NOMO-1 (cell line): Measurements from ENCODE around the gene CCR6.

Source experiments
- DNase-seq, 2 experiments: peaks; one replicate each; lab custom pipeline; 2025; ENCODE audit not compliant: unreplicated experiment in 2 of 2; lab: John Stamatoyannopoulos, UW

CCR6 gene

GRCh38 chr6:167140589-167141474 lies 17.9 kb downstream of the CCR6 start:
- no peak for DNase-seq

- DNase-seq: peak; percentile 23 to 33
These were observed 19.0 kb downstream of the CCR6 start for GRCh38 chr6:167141667-167142432.

DNA sequence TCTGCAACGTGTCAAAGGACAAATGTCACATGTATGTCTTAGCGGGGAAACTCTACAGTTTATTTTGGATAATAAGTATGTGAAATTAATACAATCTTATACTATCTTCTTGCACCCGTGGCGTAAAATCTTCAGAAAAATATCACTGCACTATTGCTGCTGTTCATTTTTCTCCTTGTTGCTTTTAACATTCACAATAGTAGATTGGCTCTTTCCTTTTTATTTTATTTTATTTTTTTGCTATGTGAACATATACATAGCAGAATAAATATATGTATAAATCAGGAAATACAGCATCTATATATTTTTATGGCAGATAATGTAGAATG lies 19.5 kb downstream of the CCR6 start:
- no peak for DNase-seq

GRCh38 chr6:167143041-167143440 lies 20.1 kb downstream of the CCR6 start:
- no peak for DNase-seq

- no peak for DNase-seq
These were observed 22.6 kb downstream of the CCR6 start for GRCh38 chr6:167145461-167145860.

- no peak for DNase-seq
These were observed 23.2 kb downstream of the CCR6 start for GRCh38 chr6:167146135-167146534.

GRCh38 chr6:167146977-167147376 lies 24.1 kb downstream of the CCR6 start:
- DNase-seq: no peak

DNA sequence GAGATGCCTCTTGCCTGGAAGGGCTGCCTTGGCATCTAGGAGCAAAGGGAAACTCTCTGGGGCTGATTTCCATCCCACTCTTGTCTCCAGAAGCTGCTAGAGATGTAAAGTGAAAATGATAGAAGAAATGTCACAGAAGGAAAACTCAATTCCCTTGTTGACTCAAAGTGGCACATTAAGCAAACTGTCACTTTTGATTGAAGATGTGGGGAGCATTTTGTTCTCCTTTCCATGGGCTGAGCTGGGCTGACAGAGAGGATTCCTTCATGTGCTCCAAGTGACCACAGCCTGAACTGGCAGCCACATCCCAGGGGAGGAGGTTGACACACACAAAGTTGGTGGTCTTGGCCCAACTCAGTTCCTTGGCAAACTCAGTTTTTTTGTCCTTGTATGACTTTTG lies 25.1 kb downstream of the CCR6 start:
- DNase-seq: no peak

- no peak for DNase-seq
These were observed 26.1 kb downstream of the CCR6 start for GRCh38 chr6:167148997-167149396.

GRCh38 chr6:167150941-167151549 lies 28.1 kb downstream of the CCR6 start:
- peak in 1 of 2 experiments; percentile 14 for DNase-seq

DNA sequence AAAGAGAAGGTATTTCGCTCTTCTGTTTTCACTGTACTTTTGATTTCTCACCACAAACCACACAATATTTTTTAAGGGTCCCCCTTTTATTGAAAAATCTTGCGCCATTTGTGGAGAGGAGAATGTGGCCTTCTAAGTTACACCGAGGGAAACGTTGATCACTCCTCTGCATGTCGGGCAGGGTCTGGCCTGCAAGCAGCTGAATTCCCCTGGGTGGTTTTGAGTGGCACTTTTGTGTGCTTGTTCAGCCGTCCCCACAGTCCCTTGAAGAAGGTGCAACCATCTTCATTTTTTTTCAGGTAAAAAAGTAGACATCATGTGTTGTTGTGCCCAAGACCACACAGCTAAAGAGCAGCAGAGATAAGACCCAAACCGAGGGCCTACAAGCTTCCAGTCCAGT lies 28.8 kb downstream of the CCR6 start:
- DNase-seq: no peak

DNA sequence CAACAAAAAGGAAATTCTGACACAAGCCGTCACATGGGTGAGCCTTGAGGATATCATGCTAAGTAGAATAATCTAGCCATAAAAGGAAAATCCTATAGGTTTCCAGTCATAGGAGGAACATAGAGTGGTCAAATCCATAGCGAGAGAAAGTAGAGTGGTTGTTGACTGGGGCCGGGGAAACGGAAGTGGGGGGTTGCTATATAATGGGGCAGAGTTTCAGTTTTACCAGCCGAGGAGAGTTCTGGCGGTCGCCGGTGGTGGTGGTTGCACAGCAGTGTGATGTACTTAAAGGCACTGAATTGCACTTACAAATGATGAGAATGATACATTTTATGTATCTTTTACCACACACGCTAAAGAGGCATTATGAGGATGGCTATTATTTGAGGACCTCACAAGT lies 30.0 kb downstream of the CCR6 start:
- peak; percentile 40 for DNase-seq

GRCh38 chr6:167153521-167153959 lies 30.6 kb downstream of the CCR6 start:
- DNase-seq: peak; percentile 60 to 93

DNA sequence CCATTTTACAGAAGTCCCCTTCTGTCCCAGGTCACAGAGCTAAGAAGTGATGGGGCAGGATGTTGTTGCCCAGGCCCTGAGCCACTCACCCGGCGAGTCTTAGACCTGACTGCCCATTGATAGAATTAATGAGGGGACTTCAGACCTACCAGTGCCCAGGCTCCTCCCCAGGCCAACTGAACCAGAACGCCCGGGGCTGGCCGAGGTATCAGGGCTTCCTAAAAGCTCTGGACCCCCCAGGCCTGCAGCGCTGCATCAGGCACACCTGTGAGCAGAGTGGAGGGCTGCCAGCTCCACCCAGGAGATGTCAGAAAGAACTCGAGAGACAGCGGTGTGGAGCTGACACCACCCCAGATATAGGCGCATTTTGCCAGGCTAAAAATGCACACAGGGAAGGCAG lies 31.4 kb downstream of the CCR6 start:
- DNase-seq: no peak

- peak in 1 of 2 experiments; percentile 2 for DNase-seq
These were observed 32.0 kb downstream of the CCR6 start for GRCh38 chr6:167154895-167155294.

- DNase-seq: no peak
These were observed 34.5 kb downstream of the CCR6 start for GRCh38 chr6:167157414-167157813.

- DNase-seq: peak in 1 of 2 experiments; percentile 17
These were observed 35.0 kb downstream of the CCR6 start, which contains the start of gene GPR31 for GRCh38 chr6:167157863-167158262. GPR31 (minus strand) TSS chr6:167157980; CDS start chr6:167157831, 149 bp downstream.

DNA sequence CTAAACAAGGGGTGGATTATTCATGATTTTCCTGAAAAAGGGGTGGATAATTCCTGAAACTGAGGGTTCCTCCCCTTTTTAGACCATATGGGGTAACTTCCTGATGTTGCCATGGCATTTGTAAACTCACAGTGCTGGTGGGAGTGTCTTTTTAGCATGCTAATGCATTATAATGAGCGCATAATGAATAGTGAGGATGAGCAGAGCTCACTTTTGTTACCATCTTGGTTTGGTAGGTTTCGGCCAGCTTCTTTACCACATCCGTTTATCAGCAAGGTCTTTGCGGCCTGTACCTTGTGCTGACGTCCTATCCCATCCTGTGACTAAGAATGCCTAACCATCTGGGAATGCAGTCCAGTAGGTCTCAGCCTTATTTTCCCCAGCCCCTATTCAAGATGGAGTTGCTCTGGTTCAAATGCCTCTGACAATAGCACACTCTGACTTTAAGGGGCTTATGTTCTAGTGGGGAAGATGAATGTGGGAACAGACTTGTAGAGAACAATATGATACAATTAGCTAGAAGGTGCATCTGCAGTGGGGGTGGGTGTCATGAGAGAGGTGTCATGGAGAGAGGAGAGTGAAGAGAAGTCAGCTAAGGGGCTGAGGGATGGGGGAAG lies 39.1 kb downstream of the CCR6 start:
- DNase-seq: no peak

- no peak for DNase-seq
These were observed 39.7 kb downstream of the CCR6 start for GRCh38 chr6:167162591-167162990.

GRCh38 chr6:167163476-167164011 lies 40.6 kb downstream of the CCR6 start:
- no peak for DNase-seq

DNA sequence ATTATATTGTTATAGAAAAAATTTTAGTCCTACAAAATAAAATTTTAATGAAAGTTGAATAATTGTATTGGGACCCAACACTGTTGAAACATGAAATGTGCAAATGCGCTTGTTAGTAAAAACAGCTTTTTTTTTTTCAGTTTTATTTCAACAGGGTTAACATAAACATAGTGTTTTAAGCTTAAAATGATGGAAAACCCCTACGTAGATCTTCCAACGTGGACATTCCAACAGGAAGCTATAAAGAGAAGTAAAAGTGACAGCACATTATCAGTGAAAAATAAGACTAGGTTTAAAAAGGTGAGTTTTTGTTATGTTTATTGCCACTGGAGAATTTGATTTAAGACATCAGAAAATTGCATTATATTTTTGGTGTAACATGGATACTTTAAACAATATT lies 41.4 kb downstream of the CCR6 start:
- DNase-seq: no peak
